ENCODE measurements around the gene S100A14.
"Not testable (repeated sequence)": the region's sequence is repeated elsewhere in the genome, so short reads cannot be mapped to it uniquely, and the experiment has no call there.

The S100A14 gene

DNA sequence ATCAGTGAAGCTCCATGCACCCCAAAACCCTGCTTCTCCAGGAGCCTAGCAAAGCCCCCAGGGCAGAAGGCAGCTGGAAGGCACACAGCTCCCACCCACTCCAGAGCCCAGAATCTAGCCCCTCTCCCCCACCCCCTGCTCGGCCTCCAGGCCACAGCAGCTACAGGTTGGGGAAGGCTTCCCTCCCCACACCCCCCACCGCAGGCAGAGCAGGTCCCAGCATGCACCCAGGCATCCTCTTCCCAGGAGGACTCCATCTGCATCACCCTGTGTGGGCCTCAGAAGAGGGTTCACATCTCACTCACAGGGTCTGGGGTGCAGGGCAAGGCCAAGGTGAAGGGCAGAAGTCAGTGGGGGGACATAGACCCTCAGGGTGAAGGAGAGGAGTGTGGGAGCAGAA is 719 bp downstream of the S100A14 start:
- DNase-seq (ENCODE audit: low read depth in 2 of 2): no peak

DNA sequence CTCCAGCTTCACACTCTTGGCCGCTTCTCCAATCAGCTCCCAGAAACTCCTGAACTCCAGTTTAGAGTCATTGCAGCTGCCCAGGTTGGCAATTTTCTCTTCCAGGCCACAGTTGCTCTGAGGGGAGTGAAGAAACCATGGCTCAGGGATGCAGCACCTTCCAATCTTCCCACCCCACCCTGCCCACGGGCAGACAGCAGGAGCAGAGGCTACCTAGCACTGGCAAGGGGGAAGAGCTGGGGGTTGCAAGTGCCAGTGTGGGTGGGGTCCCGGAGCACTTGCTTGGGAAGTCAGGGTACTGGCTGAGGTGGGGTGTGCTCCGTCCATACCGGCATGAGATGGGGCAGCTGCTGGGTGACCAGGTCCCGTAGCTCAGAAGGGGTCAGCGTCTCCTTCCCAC is 1.2 kb downstream of the S100A14 start:
- no peak for DNase-seq (ENCODE audit: low read depth in 2 of 2)

DNA sequence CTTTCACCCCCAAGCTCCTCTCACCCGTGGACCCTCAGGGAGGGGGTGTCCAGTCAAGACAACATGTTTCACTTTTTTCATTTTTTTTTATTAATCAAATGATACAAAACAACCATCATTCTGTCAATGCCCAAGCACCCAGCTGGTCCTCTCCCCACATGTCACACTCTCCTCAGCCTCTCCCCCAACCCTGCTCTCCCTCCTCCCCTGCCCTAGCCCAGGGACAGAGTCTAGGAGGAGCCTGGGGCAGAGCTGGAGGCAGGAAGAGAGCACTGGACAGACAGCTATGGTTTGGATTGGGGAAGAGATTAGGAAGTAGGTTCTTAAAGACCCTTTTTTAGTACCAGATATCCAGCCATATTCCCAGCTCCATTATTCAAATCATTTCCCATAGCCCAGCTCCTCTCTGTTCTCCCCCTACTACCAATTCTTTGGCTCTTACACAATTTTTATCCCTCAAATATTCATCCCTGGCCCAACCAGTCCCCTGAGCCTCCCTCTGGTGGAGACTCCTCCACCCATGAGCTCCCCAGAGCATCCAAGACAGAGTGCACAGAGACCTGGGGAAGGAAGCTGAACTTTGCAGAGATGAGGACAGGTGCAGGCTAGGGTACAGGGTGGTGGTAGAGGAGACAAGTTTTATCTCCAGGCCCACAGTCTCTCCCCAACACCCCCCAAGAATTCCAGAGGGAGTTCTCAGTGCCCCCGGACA is 1.8 kb downstream of the S100A14 start:
- DNase-seq (ENCODE audit: low read depth in 2 of 2): no peak

DNA sequence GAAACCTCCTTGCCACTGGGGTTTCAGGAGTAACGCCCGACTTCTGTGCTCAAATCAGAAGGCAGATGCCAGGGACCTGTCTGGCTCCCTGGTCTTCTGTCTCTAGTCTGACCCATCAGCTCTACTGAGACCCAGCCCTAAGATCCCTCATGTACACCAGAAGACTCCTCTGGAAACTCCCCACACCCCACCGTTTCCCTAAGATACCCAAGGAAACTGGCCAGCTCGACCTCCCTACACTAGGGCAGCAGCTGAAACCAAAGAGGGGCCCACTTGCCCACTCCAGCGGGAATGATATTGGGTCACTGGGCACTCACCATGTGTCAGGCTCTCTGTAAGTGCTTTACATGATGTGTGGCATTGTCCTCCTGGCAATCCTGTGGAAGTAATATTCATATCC is 2.7 kb downstream of the S100A14 start:
- no peak for DNase-seq (ENCODE audit: low read depth in 2 of 2)

DNA sequence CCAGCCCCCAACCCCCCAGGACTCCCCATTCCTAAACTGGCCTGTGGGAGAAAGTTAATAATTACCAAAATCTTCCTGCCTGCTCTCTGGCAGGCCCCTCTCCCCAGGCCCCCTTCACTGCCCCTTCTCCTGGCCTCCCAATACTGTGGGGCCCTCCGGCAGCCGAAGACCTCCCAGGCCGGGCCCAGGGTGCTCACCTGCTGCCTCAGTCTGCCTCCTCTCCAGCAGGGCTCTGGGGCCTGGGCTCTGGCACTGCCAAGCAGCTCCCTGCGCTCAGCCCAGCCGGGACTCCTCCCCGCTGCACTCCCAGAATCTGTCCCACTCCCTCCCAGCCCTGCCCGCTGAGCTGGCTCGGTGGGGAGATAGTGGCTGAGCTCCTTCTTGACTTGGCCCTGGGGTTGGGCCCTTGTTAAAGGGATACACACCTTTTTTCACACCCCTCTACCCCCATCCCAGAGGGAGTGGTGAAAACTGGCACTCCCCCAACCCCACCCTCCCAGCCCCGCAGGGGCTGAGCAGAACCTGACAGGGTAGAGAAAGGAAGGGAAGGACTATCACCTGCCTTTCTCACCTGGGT is 3.3 kb downstream of the S100A14 start, which contains the start of gene S100A16:
Gene S100A16, minus strand, starts transcription at position 383 of the 577 bp plus-strand sequence. CDS start 4,986 bp downstream, outside the sequence.
- no peak for DNase-seq (ENCODE audit: low read depth in 2 of 2)

DNA sequence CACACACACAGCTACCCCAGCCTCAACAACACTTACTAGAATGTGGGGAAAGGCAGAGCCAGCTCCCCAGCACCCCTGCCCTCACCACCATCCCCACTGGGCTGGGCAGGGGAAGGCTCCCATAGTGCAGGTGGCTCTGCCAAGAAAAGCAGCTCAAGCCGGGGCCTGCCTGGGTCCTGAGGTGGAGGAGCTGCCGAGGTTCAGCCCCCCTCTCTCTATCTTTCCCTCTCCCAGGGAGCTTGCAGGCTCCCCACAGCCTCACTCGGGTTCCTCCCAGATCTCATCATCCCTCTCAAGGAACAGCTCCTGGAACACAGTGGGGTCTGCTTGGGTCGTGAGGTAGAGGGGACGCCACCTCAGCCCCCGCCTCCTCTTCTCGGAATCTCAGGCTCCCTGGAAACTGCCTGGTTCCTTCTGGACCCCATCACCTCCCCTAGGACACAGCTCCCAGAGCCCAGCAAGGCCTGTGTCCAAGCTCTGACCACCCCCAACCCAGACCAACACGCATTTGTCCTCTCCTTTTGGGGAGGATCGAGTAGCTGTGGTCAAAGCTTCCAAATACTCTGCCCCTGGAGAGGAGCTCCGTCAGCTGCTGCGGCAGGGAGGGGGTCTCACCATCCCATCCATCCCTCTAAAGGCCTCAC is 3.9 kb downstream of the S100A14 start:
- DNase-seq (ENCODE audit: low read depth in 2 of 2): no peak

DNA sequence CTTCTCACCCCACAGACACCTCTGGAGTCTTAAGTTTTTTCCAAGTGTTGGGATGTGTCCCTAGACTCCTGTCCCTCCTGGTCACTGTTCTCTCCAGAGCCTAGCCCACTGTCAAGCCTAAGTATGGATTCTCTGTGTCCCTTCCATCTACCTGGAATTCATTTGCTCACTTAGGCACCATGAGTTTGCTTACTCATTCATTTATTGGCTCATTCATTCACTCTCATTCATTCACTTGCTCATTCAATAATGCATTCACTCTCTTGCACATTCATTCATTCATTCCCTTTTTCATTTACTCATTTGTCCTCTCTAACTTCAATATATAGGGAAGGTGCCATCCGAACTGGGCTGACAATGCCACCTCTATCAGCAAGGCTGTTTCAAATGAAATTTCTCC is 4.8 kb downstream of the S100A14 start:
- DNase-seq (ENCODE audit: low read depth in 2 of 2): no peak

DNA sequence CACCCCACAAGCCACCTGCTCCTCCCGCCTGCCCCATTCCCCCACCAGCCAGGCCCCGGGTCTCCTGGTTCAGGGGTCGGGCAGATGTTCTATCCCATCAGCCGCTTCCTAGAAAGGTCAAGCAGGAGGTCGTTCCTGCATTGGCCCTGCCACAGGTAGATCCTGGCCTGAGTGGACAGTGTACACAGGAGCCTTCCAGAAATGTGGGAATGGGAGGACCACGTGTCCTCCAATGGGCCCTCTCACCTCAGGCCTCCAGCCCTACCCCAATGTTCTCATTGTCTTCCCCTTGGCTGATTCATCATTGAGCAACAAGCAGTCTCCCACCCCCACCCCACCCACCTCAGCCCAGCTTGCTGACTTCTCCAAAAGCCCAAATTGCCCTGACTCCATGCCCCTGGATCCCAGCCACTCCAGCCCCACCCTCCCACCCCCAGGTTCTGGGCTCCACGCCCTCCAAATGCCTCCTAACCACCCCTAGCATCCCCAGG is 5.3 kb downstream of the S100A14 start:
- no peak for DNase-seq (ENCODE audit: low read depth in 2 of 2)

DNA sequence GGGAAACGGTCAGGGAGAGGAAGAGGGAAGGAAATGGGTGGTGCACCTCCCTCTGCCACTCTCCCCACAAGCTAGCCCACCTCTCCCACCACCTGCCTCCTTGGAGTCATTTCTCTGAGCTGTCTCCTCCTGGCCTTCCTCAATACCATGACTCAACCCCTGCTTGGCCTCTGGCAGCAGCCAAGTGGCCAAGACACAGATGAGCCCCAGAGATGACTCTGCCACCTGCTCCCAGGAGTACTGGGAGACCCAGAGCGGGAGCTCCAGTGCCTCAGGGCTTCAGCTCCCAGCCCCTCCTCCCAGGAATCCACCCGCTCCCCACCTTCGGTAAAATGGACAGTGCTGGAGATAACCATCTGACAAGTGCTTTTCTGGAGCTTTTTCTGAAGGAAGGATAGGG is 5.8 kb downstream of the S100A14 start:
- no peak for DNase-seq (ENCODE audit: low read depth in 2 of 2)

DNA sequence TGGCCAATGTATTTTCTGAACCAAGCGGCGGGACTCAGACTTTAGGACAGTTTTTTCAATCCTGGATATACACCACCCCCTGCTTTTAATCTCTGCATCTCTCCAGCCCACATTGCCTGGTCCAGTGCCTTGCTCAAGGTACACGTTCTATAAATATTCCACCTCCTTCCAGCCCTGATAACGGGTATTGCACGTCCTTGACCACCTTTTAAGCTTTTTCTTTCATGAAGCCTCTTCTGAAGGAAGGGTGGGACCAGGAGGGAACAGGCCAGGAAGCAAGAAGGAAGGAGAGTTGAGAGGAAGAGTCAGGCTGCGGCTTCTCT is 6.6 kb downstream of the S100A14 start:
- DNase-seq (ENCODE audit: low read depth in 2 of 2): no peak

DNA sequence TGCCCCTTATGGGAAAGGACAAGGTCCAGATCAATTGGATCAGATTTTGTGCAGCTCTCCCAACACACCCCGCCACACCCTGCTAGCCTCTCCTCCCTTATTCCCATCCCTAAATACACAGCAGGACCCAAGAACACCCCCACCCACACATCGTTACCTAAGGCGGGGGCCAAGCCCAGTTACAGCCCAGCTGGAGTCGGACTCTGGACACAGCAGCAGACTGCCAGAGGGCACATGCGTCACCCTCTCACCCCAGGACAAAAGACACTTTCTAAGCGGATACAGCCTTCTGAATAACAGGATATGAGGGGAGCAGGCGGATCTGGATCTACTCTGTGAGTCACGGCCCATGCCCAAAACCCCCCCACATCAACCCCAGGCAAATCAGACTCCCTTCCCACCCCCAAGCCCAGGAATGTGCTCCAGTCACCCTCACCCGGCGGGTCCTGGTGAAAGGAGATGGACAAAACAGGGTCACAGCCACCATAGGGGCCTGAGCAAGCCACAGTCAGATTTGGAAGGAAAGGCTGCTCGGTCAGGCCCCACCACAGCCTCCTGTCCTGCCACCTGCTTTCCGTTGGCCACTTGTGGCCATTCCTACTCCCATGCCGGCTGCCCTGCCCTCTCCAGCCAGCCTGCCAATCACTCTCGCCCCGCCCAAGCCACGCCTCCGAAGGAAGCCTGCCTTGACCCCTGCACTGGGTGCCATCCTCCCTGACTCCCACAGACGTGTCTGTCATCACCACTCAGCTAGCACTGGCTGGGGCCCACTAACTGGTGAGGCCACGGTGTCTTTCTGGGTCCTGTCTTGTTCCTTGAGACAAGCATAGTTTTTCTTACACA is 7.2 kb downstream of the S100A14 start:
- no peak for DNase-seq (ENCODE audit: low read depth in 2 of 2)

DNA sequence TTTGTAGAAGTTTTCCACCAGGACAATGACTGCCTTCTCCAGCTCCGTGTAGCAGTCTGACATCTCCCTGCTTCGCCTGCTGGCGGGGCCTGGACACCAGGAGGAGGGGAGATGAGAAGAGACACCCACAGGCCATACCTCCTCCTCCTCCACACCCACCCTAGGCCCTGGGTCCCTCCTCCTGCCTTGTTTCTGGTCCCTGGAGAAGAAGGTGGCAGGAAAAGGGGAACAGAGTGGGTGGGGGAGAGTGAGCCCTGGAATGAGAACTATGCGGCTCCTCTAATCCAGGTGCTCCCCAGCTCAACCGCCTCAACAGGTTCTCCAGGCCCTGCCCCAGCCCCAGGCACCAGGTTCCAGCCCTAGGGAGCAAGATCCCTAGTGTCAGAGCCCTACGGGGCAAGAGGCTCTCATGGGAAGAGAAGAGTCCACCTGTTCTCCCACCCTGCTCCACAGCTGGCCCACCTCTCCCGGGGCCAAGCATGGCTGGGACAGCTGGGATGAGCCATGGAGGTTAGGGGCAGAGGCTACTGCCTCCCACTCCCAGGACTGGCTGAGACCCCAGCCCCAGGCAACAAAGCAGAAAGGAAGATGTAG is 7.9 kb downstream of the S100A14 start:
- no peak for DNase-seq (ENCODE audit: low read depth in 2 of 2)

DNA sequence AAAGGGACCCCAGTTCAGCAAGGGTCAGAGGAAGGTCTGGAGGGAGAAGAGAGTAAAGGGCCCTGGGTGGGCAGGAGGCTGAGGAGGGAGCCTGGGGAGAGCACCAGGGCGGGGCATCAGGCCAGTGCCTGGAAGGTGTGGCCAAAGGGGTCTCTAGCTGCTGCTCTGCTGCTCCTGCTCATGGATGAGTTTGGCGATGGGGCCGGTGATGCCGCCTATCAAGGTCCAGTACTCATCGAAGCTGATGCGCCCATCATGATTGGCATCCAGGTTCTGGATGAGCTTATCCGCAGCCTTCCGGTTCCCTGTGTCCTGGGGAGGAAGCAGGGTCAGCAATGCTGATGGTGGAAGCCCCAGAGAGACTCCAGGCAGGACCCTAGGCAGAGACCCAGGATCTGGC is 8.7 kb downstream of the S100A14 start:
- no peak for DNase-seq (ENCODE audit: low read depth in 2 of 2)

DNA sequence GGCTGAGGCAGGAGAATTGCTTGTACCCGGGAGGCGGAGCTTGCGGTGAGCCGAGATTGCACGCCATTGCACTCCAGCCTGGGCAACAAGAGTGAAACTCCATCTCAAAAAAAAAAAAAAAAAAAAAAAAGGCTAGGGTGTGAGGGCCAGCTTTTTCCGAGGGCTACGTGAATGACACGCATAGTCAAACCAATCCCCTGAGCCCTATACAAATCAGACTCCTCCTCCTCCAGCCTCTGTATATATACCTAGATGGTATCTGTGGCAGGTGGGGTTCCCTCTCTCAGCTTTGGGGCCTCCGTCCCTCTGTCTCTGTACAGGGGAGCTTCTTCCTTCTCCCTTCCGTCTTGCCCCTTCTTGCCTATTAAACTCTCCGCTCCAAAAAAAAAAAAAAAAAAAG is 9.9 kb downstream of the S100A14 start:
- no peak for DNase-seq (ENCODE audit: low read depth in 2 of 2)

DNA sequence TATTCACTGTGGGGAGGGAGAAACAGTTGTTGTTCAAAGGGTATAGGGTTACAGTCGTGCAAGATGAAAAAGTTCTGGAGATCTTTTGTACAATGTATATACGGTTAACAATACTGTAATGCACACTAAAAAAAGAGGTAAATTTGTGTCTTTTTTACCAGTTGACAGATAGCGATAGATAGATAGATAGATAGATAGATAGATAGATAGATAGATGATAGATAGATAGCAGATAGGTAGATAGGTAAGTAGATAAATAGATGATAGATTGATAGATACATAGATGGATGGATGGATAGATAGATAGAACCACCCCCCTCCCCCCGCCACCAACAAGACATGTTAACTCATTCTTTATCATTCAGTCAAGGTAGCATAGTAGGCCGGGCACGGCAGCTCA is 13.4 kb downstream of the S100A14 start:
- no peak for DNase-seq (ENCODE audit: low read depth in 2 of 2)

DNA sequence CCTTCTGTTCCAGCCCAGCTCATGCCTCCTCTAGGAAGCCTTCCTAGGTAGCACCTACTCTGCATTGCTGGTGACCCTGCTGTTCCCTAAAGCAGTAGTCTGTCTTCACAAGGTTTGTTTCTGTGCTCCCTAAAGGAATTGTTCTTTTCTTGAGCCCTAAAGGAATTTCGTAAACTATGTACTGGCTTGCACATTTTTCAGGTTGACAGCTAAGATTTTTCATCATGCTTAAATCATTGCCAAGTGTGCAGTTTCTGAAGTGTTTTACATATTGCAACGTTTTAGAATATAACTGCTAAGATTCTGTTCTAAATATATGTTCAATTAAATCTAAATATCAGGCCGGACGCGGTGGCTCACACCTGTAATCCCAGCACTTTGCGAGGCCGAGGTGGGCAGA is 16.3 kb downstream of the S100A14 start:
- DNase-seq (ENCODE audit: low read depth in 2 of 2): no peak

DNA sequence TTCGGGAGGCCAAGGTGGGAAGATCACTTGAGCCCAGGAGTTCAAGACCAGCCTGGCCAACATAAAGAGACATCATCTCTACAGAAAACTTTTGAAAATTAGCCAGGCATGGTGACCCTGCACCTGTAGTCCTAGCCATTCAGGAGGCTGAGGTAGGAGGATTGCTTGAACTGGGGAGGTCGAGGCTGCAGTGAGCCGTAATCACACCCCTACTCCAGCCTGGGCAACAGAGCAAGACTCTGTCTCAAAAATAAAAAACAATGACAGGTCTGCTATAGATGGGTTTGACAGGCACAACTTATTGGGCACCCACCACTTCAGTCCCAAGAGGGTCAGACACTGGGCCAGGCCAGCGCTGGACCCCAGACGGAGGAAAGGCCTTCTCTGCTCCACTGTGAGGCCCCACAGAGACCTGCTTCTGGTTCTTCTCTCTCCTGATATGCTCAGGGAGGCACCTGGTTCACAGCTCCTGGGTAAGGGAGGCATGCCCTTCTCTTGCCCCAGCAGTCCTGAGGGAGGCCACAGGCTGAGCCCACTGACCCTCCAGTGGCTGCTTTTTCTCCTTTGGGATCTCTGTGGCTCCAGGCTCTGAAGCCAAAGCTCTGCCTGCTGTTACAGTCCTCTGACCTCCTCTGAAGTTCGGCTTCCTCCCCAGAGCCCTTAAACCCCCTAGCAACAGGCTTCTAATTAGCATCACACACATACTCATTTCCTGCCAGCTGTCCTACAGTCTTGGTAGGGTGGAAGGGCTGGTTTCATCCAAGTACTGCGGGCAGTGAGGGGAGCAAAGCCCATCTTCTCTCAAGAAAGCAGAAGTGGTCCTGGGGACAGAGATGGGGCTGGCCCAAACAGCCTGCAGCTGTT is 17.6 kb downstream of the S100A14 start:
- DNase-seq (ENCODE audit: low read depth in 2 of 2): no peak

DNA sequence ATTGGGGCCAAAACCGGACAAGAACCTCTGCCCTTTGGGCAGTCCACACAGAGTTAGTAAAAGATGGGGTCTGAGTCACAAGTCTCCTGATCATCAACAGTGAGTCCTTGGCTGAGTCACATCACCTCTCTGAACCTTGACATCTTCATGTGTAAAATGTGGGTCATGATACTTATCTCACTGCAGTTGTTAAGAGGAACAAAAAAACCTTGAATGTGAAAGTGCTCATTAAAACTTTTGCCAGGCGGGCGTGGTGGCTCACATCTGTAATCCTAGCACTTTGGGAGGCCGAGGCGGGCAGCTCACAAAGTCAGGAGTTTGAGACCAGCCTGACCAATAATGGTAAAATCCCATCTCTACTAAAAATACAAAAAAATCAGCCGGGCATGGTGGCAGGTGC is 18.9 kb downstream of the S100A14 start:
- no peak for DNase-seq (ENCODE audit: low read depth in 2 of 2)

DNA sequence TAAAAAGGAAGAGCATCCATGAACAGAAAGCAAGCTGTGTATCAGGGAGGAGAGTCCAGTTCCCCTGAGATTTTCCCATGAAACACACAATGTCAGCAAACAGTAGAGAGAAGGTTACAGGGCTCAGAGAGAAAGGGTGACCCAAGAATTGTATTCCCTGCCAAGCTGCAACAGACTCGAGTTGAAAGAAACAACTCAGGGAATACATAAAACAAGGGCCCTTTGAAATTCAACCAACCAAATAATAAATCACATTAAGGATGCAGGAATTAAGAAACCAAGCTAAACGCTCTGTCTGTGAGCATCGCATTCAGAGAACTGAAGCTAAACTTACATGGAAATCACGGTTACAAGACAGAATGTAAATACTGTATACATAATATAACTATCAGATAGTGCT is 23.4 kb downstream of the S100A14 start:
- DNase-seq (ENCODE audit: low read depth in 2 of 2): no peak

DNA sequence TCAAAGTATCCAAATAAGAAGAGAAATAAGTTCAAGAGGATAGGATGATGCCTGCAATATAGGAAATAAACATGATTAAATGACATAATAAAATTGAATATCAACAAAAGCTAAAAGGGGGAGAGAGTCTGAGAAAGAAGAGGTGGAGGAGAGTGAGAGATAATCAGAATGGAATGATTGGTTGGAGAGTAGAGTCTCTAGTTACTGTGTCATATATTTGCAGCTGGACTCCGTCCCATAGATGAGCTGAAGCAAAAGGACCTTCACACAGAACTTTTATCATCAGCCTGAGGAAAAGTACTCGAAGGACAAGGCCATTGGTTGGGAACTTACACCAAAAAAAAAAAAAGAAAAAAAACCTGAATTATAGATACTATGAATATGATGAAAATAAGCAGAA is 27.6 kb downstream of the S100A14 start:
- DNase-seq (ENCODE audit: low read depth in 2 of 2): no peak

DNA sequence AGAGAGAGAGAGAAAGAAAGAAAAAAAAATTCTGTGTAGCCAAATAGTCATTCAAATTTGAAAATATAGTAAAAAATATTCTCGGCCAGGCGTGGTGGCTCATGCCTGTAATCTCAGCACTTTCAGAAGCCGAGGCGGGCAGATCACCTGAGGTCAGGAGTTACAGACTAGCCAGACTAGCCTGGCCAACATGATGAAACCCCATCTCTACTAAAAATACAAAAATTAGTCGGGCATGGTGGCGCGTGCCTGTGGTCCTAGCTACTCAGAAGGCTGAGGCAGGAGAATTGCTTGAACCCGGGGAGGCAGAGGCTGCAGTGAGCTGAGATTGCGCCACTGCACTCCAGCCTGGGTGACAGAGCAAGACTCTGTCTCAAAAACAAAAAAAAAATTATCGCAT is 28.1 kb downstream of the S100A14 start:
- not testable (repeated sequence) for DNase-seq (ENCODE audit: low read depth in 2 of 2)
